ENCODE measurements around the gene ALX1.
"Not testable (repeated sequence)": the region's sequence is repeated elsewhere in the genome, so short reads cannot be mapped to it uniquely, and the experiment has no call there.

Gene ALX1

GRCh38 chr12:85308374-85308773 lies 28.4 kb downstream of the ALX1 start:
- no peak for DNase-seq

GRCh38 chr12:85309125-85309566 lies 29.1 kb downstream of the ALX1 start:
- no peak for DNase-seq

GRCh38 chr12:85310025-85310424 lies 30.0 kb downstream of the ALX1 start:
- DNase-seq, result no peak

GRCh38 chr12:85310456-85311076 lies 30.5 kb downstream of the ALX1 start:
- DNase-seq, result no peak

- not testable (repeated sequence) for DNase-seq
Observed at GRCh38 chr12:85317866-85318636, 38.0 kb downstream of the ALX1 start.

- no peak for DNase-seq
Observed at GRCh38 chr12:85322715-85323114, 42.7 kb downstream of the ALX1 start.

GRCh38 chr12:85325442-85325841 lies 45.4 kb downstream of the ALX1 start:
- DNase-seq, result no peak

GRCh38 chr12:85329913-85330312 lies 49.9 kb downstream of the ALX1 start:
- no peak for DNase-seq

- no peak for DNase-seq
Observed at GRCh38 chr12:85348779-85349178, 68.8 kb downstream of the ALX1 start.

GRCh38 chr12:85350356-85350755 lies 70.3 kb downstream of the ALX1 start:
- no peak for DNase-seq

Measured in T-helper 2 cell (primary cell).